Astrocyte of the cerebellum (primary cell): ENCODE results near the gene SYCN.
"Not testable (repeated sequence)": the region's sequence is repeated elsewhere in the genome, so short reads cannot be mapped to it uniquely, and the experiment has no call there.

Experiments used
- DNase-seq: peaks from one replicate; pipeline ENCODE4 v3.0.0-alpha.2; 2011; ENCODE audit warnings: low read depth
- H3K4me3 ChIP-seq: 2 replicates; pipeline ENCODE4 v1.5.1; 2011; ENCODE audit warnings: mild to moderate bottlenecking, low read depth, low read length, moderate library complexity
- CTCF ChIP-seq: IDR thresholded peaks from 2 replicates; pipeline ENCODE4 v1.5.1; 2012; ENCODE audit warnings: low read length, low read depth, moderate library complexity, mild to moderate bottlenecking; ENCODE audit errors: missing control alignments
- in situ Hi-C: cut with HindIII; loops from 2 replicates; pipeline ENCODE4 v1.10.0; 2017; ENCODE audit warnings: low sequenced_read_pairs

The SYCN gene

GRCh38 chr19:39223703-39224279 lies 19.7 kb upstream of the SYCN start:
- no peak for TF ChIP-seq CTCF
- H3K4me3 ChIP-seq, result no peak overlapping the region
- peak; percentile 4 for DNase-seq
- in situ Hi-C loops, result no loop called here

- in situ Hi-C loops, H3K4me3 ChIP-seq, DNase-seq: not testable (repeated sequence)
Observed at GRCh38 chr19:39219108-39219507, 15.0 kb upstream of the SYCN start.

GRCh38 chr19:39218230-39219007 lies 14.4 kb upstream of the SYCN start:
- TF ChIP-seq CTCF, result no peak
- H3K4me3 ChIP-seq, result no peak overlapping the region
- in situ Hi-C loops, result no loop called here
- no peak for DNase-seq

GRCh38 chr19:39217094-39217493 lies 13.0 kb upstream of the SYCN start:
- in situ Hi-C loops, result no loop called here

GRCh38 chr19:39215323-39215722 lies 11.3 kb upstream of the SYCN start:
- in situ Hi-C loops, DNase-seq, H3K4me3 ChIP-seq: not testable (repeated sequence)

More at GRCh38 chr19:39217094-39217493, 13.0 kb upstream of the SYCN start:
- no peak for DNase-seq
- H3K4me3 ChIP-seq, result no peak overlapping the region
- TF ChIP-seq CTCF, result no peak

GRCh38 chr19:39212375-39212742 lies 8.3 kb upstream of the SYCN start:
- no peak for DNase-seq

GRCh38 chr19:39211731-39212374 lies 7.8 kb upstream of the SYCN start:
- no peak for DNase-seq
- TF ChIP-seq CTCF, result no peak
- in situ Hi-C loops, result no loop called here
- H3K4me3 ChIP-seq, result no peak overlapping the region

More at GRCh38 chr19:39212375-39212742, 8.3 kb upstream of the SYCN start:
- in situ Hi-C loops, result no loop called here
- H3K4me3 ChIP-seq, result no peak overlapping the region
- no peak for TF ChIP-seq CTCF
